ENCODE results near the gene MAB21L1.

- TF ChIP-seq CTCF (IDR thresholded peaks at IDR 0.05) (no peak), TCF7L2 (IDR thresholded peaks at IDR 0.05; ENCODE audit: low read depth, low read length) (no peak), POLR2AphosphoS5 (IDR thresholded peaks at IDR 0.05; ENCODE audit: low read depth, low read length) (no peak), REST (IDR thresholded peaks at IDR 0.05; ENCODE audit: insufficient read depth in 1 of 2, low read depth in 2 of 2, low read length in 1 of 2) (no peak)
These were observed 7.9 kb upstream of the MAB21L1 start for GRCh38 chr13:35484384-35484783.

All from Panc1 (cell line).